Panc1 (cell line): ENCODE measurements around the gene IL36RN. TPM values are rescaled to one million over a fixed set of nuclear protein-coding genes. Genes with fewer than 3 reads are reported as not detected.

Experiments used
- ATAC-seq: fragments of 200-7000 bp; cut with Tn5 transposase; 2 replicates; pipeline ENCODE4 v1.9.1; 2020; ENCODE audit warnings: mild to moderate bottlenecking, moderate library complexity
- BruUV-seq: library from RNA; stranded (reverse); fragments of 400-500 nt; replicated peaks from 2 replicates; lab custom pipeline; 2021; lab: Mats Ljungman, UMichigan
- CTCF ChIA-PET: fragments of 300-600 bp; sonication (Branson Sonifier 250); formaldehyde crosslinking; loops from one replicate; lab custom pipeline; 2022; ENCODE audit warnings: antibody characterized with exemption; lab: Charles Lee
- POLR2A ChIA-PET: fragments of 300-600 bp; sonication (Branson Sonifier 250); formaldehyde crosslinking; loops from one replicate; lab custom pipeline; 2022; ENCODE audit warnings: antibody characterized with exemption; lab: Charles Lee
- DNase-seq: peaks from one replicate; pipeline ENCODE4 v3.0.0-alpha.2; 2010; ENCODE audit warnings: low read depth, low spot score
- H3K27ac ChIP-seq: 2 replicates; pipeline ENCODE4 v1.5.1; 2011; ENCODE audit warnings: mild to moderate bottlenecking, low read length, inconsistent platforms
- H3K27me3 ChIP-seq: fragments of 200-500 bp; sonication (Bioruptor generic); 2 replicates; pipeline ENCODE4 v1.6.0; 2014; ENCODE audit warnings: low read length, inconsistent platforms; ENCODE audit not compliant: control insufficient read depth, insufficient read depth
- H3K36me3 ChIP-seq: fragments of 200-500 bp; sonication (Bioruptor generic); 2 replicates; pipeline ENCODE4 v1.5.1; 2014; ENCODE audit warnings: inconsistent platforms, mild to moderate bottlenecking, low read length, moderate library complexity; ENCODE audit not compliant: control insufficient read depth, insufficient read depth
- H3K4me1 ChIP-seq: 2 replicates; pipeline ENCODE4 v1.5.1; 2011; ENCODE audit warnings: inconsistent platforms, mild to moderate bottlenecking, low read length, moderate library complexity; ENCODE audit not compliant: control insufficient read depth, insufficient read depth
- H3K4me3 ChIP-seq, 2 experiments: 2 replicates each; pipeline ENCODE4 v1.5.1; 2011 to 2012; ENCODE audit warnings: low read depth in 2 of 2, low read length in 2 of 2, mild to moderate bottlenecking in 2 of 2, inconsistent platforms in 1 of 2, moderate library complexity in 1 of 2
- H3K9me3 ChIP-seq: fragments of 200-500 bp; sonication (Bioruptor generic); 2 replicates; pipeline ENCODE4 v1.5.1; 2014; ENCODE audit warnings: low read depth, mild to moderate bottlenecking, inconsistent platforms, low read length, moderate library complexity; ENCODE audit not compliant: control insufficient read depth, insufficient read depth
- POLR2AphosphoS5 ChIP-seq: IDR thresholded peaks from 2 replicates; pipeline ENCODE4 v1.6.1; 2012; ENCODE audit warnings: mild to moderate bottlenecking, low read depth, low read length, moderate library complexity
- SIN3A ChIP-seq: IDR thresholded peaks from 2 replicates; pipeline ENCODE4 v1.6.1; 2012; ENCODE audit warnings: low read depth, mild to moderate bottlenecking, low read length, moderate library complexity, borderline replicate concordance; ENCODE audit not compliant: insufficient read depth
- TCF7L2 ChIP-seq: IDR thresholded peaks from 2 replicates; pipeline ENCODE4 v1.6.1; 2011; ENCODE audit warnings: mild to moderate bottlenecking, low read depth, low read length, inconsistent platforms
- in situ Hi-C: cut with HindIII; loops from 2 replicates; pipeline ENCODE4 v1.10.0; 2016; ENCODE audit warnings: low sequenced_read_pairs, low pct_unique_long_range_greater_than_20kb
- intact Hi-C: fragments of 100-400 bp; cut with micrococcal nuclease; formaldehyde crosslinking; loops from one replicate; pipeline ENCODE4 v1.10.0; 2022; ENCODE audit not compliant: unreplicated experiment
- total RNA-seq: library from RNA; stranded (reverse); gene quantifications from one replicate; pipeline ENCODE4 v1.2.1, GENCODE V29; 2021; ENCODE audit not compliant: unreplicated experiment
- TF ChIP-seq, protein P1 (sequence below): fragments of 450-650 bp; IDR thresholded peaks from 2 replicates; pipeline ENCODE4 v1.5.1; 2017; ENCODE audit warnings: mild to moderate bottlenecking
- TF ChIP-seq, protein P2 (sequence below), 2 experiments: IDR thresholded peaks; 2 replicates each; pipeline ENCODE4 v1.6.1; 2011 to 2012; ENCODE audit warnings: low read depth in 2 of 2, control low read depth in 1 of 2, low read length in 1 of 2, mild to moderate bottlenecking in 1 of 2, moderate library complexity in 1 of 2; ENCODE audit not compliant: insufficient read depth in 1 of 2

IL36RN gene
- total RNA-seq, 1 experiment from 2014 or later, result not detected

DNA sequence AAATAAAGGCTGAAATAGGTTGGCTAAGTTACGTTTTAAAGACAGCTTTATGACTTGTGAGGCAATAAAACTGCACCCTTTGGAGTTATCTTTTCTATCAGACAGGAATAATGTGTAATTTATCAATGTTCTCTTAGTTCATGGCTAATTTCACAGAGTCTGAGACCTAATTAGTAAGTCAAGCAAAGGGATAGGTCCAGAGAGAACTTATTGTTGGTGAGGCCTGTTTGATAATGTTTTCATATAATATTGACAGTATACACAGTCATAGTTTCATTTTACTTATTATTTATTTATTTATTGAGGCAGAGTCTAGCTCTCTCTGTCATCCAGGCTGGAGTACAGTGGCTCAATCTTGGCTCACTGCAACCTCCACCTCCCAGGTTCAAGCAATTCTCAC lies 1.9 kb upstream of the IL36RN start:
- TF ChIP-seq TCF7L2, result no peak

DNA sequence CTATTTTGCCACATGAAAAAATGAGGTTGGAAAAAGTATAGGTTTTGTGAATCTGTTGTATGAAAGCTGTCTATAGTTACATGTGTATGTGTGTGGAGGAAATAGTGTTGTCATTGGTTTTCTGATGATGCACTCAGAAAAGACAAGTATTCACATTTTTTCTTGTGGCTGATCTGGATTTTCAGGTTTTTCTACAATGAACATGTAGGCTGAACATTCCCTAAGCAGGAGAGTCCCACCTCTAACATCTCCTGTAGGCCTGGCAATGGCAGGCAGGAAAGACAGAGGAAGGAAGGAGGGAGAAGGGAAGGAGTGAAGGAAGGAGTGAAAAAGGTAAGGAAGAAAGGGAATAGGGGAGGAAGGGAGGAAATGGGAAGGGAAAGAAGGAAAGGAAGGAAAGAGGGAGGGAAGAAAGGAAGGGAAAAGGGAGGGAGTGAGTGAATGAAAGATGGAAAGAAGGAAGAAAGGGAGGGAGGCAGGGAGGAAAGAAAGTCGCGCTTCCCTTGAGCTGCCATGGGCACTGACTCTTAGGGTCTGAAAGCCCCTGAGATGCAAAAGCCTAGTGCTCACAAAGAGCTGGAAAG lies 495 bp upstream of the IL36RN start:
- POLR2A ChIA-PET, result no interaction called here
- no peaks in the 10 kb centered on the region for H3K4me1 ChIP-seq
- no peak for ATAC-seq
- CTCF ChIA-PET, result interaction anchor here (0.6 kb wide), 1 partner anchor 140 kb away, joined by 3 read pairs; no protein-coding TSS in a partner anchor
- H3K36me3 ChIP-seq, result no peaks in the 10 kb centered on the region
- no peaks in the 10 kb centered on the region for H3K27me3 ChIP-seq
- no TSS peak for BruUV-seq
- H3K27ac ChIP-seq, result no peak overlapping the region
- no peak overlapping the region for H3K4me3 ChIP-seq
- intact Hi-C loops (no loop called here), in situ Hi-C loops (no loop called here)
- TF ChIP-seq SIN3A (no peak), POLR2AphosphoS5 (no peak), TCF7L2 (no peak)
- TF ChIP-seq, protein P1, sequence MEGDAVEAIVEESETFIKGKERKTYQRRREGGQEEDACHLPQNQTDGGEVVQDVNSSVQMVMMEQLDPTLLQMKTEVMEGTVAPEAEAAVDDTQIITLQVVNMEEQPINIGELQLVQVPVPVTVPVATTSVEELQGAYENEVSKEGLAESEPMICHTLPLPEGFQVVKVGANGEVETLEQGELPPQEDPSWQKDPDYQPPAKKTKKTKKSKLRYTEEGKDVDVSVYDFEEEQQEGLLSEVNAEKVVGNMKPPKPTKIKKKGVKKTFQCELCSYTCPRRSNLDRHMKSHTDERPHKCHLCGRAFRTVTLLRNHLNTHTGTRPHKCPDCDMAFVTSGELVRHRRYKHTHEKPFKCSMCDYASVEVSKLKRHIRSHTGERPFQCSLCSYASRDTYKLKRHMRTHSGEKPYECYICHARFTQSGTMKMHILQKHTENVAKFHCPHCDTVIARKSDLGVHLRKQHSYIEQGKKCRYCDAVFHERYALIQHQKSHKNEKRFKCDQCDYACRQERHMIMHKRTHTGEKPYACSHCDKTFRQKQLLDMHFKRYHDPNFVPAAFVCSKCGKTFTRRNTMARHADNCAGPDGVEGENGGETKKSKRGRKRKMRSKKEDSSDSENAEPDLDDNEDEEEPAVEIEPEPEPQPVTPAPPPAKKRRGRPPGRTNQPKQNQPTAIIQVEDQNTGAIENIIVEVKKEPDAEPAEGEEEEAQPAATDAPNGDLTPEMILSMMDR, result no peak
- TF ChIP-seq, protein P2, sequence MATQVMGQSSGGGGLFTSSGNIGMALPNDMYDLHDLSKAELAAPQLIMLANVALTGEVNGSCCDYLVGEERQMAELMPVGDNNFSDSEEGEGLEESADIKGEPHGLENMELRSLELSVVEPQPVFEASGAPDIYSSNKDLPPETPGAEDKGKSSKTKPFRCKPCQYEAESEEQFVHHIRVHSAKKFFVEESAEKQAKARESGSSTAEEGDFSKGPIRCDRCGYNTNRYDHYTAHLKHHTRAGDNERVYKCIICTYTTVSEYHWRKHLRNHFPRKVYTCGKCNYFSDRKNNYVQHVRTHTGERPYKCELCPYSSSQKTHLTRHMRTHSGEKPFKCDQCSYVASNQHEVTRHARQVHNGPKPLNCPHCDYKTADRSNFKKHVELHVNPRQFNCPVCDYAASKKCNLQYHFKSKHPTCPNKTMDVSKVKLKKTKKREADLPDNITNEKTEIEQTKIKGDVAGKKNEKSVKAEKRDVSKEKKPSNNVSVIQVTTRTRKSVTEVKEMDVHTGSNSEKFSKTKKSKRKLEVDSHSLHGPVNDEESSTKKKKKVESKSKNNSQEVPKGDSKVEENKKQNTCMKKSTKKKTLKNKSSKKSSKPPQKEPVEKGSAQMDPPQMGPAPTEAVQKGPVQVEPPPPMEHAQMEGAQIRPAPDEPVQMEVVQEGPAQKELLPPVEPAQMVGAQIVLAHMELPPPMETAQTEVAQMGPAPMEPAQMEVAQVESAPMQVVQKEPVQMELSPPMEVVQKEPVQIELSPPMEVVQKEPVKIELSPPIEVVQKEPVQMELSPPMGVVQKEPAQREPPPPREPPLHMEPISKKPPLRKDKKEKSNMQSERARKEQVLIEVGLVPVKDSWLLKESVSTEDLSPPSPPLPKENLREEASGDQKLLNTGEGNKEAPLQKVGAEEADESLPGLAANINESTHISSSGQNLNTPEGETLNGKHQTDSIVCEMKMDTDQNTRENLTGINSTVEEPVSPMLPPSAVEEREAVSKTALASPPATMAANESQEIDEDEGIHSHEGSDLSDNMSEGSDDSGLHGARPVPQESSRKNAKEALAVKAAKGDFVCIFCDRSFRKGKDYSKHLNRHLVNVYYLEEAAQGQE (IDR thresholded peaks at IDR 0.05; ENCODE audit: insufficient read depth in 1 of 2, low read depth in 2 of 2, low read length in 1 of 2), result no peak
- DNase-seq, result no peak
- no peaks in the 10 kb centered on the region for H3K9me3 ChIP-seq

More for the DNA sequence above, 1.9 kb upstream of the IL36RN start:
- no TSS peak for BruUV-seq
- ChIA-PET POLR2A (no interaction called here), CTCF (no interaction called here)
- DNase-seq, result no peak
- Histone ChIP-seq H3K9me3 (no peaks in the 10 kb centered on the region), H3K27me3 (no peaks in the 10 kb centered on the region), H3K4me3 (no peak overlapping the region), H3K4me1 (no peaks in the 10 kb centered on the region), H3K27ac (no peak overlapping the region), H3K36me3 (no peaks in the 10 kb centered on the region)
- ATAC-seq, result no peak
- intact Hi-C loops, result no loop called here
- in situ Hi-C loops, result no loop called here

DNA sequence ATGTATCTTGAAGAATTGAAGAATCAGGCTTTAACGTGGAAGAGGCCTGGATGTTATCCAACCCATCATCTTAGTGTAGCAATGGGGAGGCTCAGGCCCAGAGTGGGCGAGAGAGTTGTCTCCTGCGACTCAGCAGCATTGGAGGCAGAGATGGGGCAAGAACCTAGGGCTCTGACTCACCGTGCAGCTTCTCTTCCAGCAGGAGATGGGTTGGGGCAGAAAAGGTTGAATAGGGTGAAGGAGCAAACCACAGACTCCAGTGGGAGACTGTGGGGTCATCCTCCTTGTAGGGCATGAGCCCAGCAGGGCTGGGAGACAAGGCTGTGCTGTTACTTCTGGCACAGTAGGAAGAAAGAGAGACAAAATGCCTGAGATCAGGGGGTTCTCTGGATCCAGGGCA lies 1.4 kb downstream of the IL36RN start:
- no peaks in the 10 kb centered on the region for H3K9me3 ChIP-seq
- POLR2A ChIA-PET, result no interaction called here
- ATAC-seq (no peak), DNase-seq (no peak)
- no peaks in the 10 kb centered on the region for H3K36me3 ChIP-seq
- no TSS peak for BruUV-seq
- H3K4me1 ChIP-seq, result no peaks in the 10 kb centered on the region
- in situ Hi-C loops, result no loop called here
- CTCF ChIA-PET, result no interaction called here
- H3K27me3 ChIP-seq, result no peaks in the 10 kb centered on the region
- intact Hi-C loops, result no loop called here
- H3K4me3 ChIP-seq, result no peak overlapping the region
- TF ChIP-seq SIN3A, result no peak
- TF ChIP-seq, protein P1, result no peak
- TF ChIP-seq, protein P2 (IDR thresholded peaks at IDR 0.05; ENCODE audit: insufficient read depth in 1 of 2, low read depth in 2 of 2, low read length in 1 of 2), result no peak
- no peak for TF ChIP-seq TCF7L2
- no peak for TF ChIP-seq POLR2AphosphoS5
- no peak overlapping the region for H3K27ac ChIP-seq
